ENCODE data around the gene BRD3OS.

BRD3OS gene

GRCh38 chr9:134004131-134004873, 21.0 kb upstream of the BRD3OS start:
- CTCF ChIA-PET: interaction anchor here (3.4 to 4.4 kb wide), 2 partner anchors 10 to 262 kb away, joined by 10 to 38 read pairs; no protein-coding TSS in a partner anchor
- POLR2A ChIA-PET: no interaction called here
- no peak for TF ChIP-seq CTCF (IDR thresholded peaks at IDR 0.05; ENCODE audit: control extremely low read depth, extremely low read depth, low read depth, missing control alignments)
- no peak for DNase-seq (ENCODE audit: extremely low spot score)

GRCh38 chr9:134004881-134005280, 20.4 kb upstream of the BRD3OS start:
- ChIA-PET POLR2A (interaction anchor here (0.6 kb wide), 1 partner anchor 9 kb away, joined by 3 read pairs; no protein-coding TSS in a partner anchor), CTCF (interaction anchor here (3.4 to 4.4 kb wide), 2 partner anchors 10 to 262 kb away, joined by 10 to 38 read pairs; no protein-coding TSS in a partner anchor)
- DNase-seq (ENCODE audit: extremely low spot score): no peak
- TF ChIP-seq CTCF (IDR thresholded peaks at IDR 0.05; ENCODE audit: control extremely low read depth, extremely low read depth, low read depth, missing control alignments): no peak

GRCh38 chr9:134005381-134005780, 19.9 kb upstream of the BRD3OS start:
- no peak for TF ChIP-seq CTCF (IDR thresholded peaks at IDR 0.05; ENCODE audit: control extremely low read depth, extremely low read depth, low read depth, missing control alignments)
- ChIA-PET POLR2A (interaction anchor here (0.6 kb wide), 1 partner anchor 9 kb away, joined by 3 read pairs; no protein-coding TSS in a partner anchor), CTCF (interaction anchor here (3.4 to 4.4 kb wide), 2 partner anchors 11 to 263 kb away, joined by 10 to 38 read pairs; no protein-coding TSS in a partner anchor)
- no peak for DNase-seq (ENCODE audit: extremely low spot score)

GRCh38 chr9:134007150-134007549, 18.1 kb upstream of the BRD3OS start:
- no peak for DNase-seq (ENCODE audit: extremely low spot score)
- POLR2A ChIA-PET: no interaction called here
- TF ChIP-seq CTCF (IDR thresholded peaks at IDR 0.05; ENCODE audit: control extremely low read depth, extremely low read depth, low read depth, missing control alignments): no peak
- CTCF ChIA-PET: interaction anchor here (0.9 to 4.4 kb wide), 3 partner anchors 13 to 265 kb away, joined by 3 to 38 read pairs (median 10); no protein-coding TSS in a partner anchor

GRCh38 chr9:134007571-134007970, 17.7 kb upstream of the BRD3OS start:
- POLR2A ChIA-PET: no interaction called here
- DNase-seq (ENCODE audit: extremely low spot score): no peak
- CTCF ChIA-PET: interaction anchor here (0.9 to 4.4 kb wide), 3 partner anchors 13 to 265 kb away, joined by 3 to 38 read pairs (median 10); no protein-coding TSS in a partner anchor
- TF ChIP-seq CTCF (IDR thresholded peaks at IDR 0.05; ENCODE audit: control extremely low read depth, extremely low read depth, low read depth, missing control alignments): no peak

GRCh38 chr9:134010310-134011173, 14.7 kb upstream of the BRD3OS start:
- TF ChIP-seq CTCF (IDR thresholded peaks at IDR 0.05; ENCODE audit: control extremely low read depth, extremely low read depth, low read depth, missing control alignments): no peak
- CTCF ChIA-PET: interaction anchor here (1.6 to 2.4 kb wide), 2 partner anchors 15 to 17 kb away, joined by 3 to 5 read pairs; no protein-coding TSS in a partner anchor
- no peak for DNase-seq (ENCODE audit: extremely low spot score)
- POLR2A ChIA-PET: no interaction called here
